22Rv1 (cell line): Measurements from ENCODE around the gene C12orf76.

Source experiments
- ZFX ChIP-seq: fragments of 450-650 bp; IDR thresholded peaks from 2 replicates; pipeline ENCODE4 v1.6.1; 2017; ENCODE audit warnings: antibody characterized with exemption, borderline replicate concordance
- TF ChIP-seq, protein P1 (sequence below): fragments of 450-650 bp; IDR thresholded peaks from 2 replicates; pipeline ENCODE4 v1.5.1; 2017; ENCODE audit warnings: mild to moderate bottlenecking

DNA sequence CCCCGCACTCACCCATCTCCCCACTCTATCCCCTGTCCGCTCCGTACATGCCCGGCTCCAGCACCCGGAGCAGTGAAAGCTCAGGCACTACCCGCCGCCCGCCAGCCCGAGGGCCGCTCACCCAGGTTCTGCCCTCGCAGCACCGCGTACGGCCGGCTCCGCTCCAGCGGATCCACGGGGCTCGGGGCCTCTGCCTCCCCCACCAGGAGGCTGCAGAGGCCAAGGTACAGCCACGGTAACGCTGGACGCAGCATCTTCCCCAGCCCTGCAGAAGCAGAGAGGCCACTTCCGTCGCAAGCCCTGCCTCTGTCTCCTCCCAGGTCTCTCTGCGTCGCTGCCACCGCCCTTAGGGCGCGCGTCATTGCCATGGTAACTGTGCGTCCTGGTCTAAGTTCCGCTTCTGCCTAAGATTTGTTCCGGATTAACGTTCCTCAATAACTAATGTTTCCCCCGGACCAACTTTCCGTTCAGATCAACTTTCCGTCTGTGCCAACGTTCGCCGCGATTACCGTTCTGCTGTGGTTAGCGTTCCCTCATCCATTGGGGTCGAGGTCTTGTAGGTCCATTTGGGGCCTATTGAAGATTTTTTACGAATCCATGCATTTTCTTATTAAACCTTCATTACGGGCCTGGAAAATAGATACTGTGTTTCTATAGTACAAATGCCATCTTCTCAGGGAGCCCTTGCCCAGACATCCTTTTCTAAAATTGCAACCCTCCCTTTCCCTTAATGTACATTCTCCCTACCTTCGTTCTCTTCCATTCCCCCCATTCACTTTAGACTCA lies at the start of gene C12orf76:
- TF ChIP-seq, protein P1, sequence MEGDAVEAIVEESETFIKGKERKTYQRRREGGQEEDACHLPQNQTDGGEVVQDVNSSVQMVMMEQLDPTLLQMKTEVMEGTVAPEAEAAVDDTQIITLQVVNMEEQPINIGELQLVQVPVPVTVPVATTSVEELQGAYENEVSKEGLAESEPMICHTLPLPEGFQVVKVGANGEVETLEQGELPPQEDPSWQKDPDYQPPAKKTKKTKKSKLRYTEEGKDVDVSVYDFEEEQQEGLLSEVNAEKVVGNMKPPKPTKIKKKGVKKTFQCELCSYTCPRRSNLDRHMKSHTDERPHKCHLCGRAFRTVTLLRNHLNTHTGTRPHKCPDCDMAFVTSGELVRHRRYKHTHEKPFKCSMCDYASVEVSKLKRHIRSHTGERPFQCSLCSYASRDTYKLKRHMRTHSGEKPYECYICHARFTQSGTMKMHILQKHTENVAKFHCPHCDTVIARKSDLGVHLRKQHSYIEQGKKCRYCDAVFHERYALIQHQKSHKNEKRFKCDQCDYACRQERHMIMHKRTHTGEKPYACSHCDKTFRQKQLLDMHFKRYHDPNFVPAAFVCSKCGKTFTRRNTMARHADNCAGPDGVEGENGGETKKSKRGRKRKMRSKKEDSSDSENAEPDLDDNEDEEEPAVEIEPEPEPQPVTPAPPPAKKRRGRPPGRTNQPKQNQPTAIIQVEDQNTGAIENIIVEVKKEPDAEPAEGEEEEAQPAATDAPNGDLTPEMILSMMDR, result 0 out of 2 replicates have a peak, but pooled peaks have one; percentile 29
- no peak for TF ChIP-seq ZFX
